Activated CD4-positive, alpha-beta T cell treated with anti-CD3 and anti-CD28 coated beads for 48 hours (primary cell): ENCODE measurements around the gene MUSTN1.

Experiments used
- DNase-seq: peaks from one replicate; pipeline ENCODE4 v3.0.0-alpha.2; 2020

Gene MUSTN1

GRCh38 chr3:52831500-52832301, 3.1 kb downstream of the MUSTN1 start:
- DNase-seq, result no peak

- DNase-seq, result no peak
These were observed 4.1 kb downstream of the MUSTN1 start, which contains the start of gene ITIH4 for GRCh38 chr3:52830535-52831258. TSS of gene ITIH4 (minus strand) at chr3:52830672. CDS start at chr3:52830642, 30 bp downstream.

DNA sequence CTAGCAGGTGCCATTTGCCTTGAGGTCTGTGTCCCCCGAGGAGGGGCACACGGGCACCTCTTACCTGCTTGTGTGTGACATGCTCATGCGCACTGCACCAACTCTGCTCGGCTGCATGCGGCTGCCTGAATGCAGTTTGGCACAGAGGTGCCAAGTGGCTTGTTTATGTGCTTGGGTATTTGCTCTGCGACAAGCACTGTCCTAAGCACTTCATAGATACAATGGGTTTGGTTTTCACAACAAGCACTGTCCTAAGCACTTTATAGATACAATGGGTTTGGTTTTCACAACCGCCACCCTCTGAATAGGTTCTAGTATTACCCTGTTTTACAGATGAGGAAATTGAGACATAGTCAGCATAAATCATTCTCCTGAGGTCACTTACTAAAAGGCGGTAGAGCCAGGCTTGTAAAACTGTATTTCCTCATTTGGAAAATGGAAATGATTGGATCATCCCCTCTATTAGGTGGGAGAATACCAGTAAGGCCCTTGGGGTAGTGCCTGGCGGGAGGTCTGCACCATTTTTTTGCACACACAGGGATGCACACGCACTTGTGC, 4.8 kb downstream of the MUSTN1 start:
- no peak for DNase-seq

DNA sequence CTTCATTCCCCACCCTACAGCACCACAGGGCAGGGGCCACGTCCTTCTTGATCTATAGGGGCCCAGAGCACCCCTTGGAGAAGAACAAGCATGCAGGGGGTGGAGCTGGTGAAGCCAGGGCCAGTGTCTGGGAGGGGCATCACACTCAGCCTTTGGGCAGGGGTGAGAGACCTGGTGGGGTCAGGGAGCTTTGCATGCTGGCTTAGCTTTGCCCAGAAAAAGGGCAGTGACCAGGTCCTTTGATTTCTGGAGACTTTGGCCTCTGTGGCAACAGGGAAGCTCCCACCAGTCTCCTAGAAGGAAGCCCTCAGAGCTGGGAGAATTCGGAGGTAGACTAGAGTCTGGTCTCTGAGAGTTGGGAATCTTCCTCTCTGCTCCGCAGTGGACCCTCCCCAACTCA, 5.3 kb downstream of the MUSTN1 start:
- DNase-seq, result no peak

DNA sequence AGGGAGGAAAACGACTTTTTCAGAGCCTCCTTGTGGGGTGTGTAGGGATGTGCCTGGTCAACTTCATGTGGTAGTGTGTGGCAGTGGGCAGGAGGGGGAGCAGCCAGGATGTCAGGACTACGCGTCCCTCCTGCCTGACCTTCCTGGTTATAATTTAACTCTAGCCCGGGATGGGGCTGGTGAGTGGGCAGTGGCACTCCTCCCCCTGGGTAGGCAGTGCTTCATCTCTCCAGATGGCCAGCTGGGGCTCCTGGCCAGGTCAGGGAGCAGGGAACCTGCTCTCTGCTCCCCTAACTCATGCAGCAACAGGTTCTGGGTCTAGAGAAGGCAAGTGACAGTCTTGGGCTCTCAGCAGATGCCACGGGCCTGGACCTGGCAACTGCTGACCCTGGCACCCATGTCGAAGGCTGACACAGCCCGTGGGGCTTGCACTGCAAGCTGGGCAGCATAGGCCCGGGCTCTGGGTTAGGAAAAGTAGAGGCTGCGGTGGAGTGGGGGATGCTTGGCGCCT, 6.9 kb downstream of the MUSTN1 start:
- DNase-seq, result no peak

GRCh38 chr3:52827441-52827840, 7.4 kb downstream of the MUSTN1 start:
- DNase-seq, result no peak

DNA sequence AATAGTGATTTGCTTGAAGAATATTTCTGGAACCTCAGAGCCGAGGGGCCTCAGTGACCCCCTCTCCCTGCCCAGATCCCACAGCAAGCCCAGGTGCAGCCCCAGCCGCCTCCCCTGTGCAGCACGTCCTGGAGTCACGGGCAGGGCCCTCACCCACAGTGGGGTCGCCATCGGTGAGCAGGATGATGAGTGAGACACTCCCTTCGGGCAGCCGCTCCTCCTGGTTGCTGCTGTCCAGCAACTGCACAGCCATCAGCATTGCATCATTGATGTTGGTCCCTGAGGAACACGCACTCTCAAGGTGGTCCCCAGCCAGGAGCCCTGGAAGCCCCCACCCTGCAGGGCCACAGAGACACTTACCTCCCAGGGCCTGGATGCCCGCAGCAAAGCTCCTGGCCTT, 10.8 kb downstream of the MUSTN1 start:
- DNase-seq, result no peak

DNA sequence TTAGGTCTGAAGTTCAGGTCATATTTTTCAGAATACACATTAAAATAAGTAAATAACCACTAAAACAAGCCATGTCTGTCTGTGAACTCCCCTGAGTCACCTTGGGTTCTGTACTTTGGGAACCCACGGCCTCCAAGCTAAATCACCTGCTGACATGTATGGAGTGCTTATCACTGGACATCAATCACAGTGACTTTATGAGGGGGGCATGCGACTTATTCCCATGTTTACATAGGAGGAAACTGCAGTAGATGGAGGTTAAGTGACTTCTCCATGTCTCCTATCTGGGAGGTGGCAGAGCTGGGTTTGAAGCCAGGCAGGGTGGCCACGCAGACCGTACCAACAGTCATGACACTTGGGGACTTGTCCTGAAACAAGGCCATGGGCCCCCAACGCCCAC, 12.5 kb downstream of the MUSTN1 start:
- no peak for DNase-seq

- peak; percentile 36 for DNase-seq
These were observed 14.1 kb downstream of the MUSTN1 start for GRCh38 chr3:52820736-52821135.

DNA sequence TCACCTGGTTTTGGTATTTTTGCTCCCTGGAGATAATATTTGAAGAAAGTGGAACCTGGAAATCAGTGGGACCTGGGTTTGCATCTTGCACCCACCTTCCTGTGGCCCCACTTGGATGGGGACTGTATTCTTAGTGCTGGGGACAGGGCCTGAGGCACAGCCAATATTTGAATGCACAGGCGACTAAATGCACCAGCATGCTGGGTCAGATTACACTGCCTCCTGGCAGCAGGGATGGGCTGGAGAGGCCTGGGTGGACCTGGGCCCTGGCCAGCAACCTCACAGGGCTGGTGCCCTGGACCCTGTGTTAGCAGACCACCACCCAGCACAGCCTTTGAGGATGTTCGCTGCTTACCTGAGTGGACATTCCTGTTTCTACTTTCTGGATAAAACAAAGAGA, 14.9 kb downstream of the MUSTN1 start:
- no peak for DNase-seq

DNA sequence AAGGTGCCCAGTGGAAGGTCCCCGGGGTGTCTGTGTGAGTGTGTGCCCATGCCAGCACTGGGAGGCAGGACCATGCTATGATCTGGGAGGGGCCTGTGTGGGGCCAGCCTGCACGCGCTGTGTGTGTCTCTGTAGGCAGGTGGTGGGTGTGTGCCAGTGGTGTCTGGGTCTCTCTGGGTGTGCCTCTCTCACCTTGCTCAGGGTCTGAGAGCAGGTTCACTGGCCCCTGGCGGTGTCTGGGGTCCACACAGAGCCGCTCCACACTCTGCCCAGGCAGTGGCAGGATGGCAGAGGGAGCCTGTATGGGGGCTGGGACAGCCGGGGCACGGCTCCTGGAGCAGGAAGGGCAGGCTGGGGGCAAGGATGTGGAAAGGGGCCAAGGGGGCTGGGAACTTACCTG, 17.0 kb downstream of the MUSTN1 start:
- DNase-seq, result no peak

- no peak for DNase-seq
These were observed 17.6 kb downstream of the MUSTN1 start for GRCh38 chr3:52817221-52817620.

- DNase-seq, result no peak
These were observed 18.2 kb downstream of the MUSTN1 start for GRCh38 chr3:52816654-52817053.

DNA sequence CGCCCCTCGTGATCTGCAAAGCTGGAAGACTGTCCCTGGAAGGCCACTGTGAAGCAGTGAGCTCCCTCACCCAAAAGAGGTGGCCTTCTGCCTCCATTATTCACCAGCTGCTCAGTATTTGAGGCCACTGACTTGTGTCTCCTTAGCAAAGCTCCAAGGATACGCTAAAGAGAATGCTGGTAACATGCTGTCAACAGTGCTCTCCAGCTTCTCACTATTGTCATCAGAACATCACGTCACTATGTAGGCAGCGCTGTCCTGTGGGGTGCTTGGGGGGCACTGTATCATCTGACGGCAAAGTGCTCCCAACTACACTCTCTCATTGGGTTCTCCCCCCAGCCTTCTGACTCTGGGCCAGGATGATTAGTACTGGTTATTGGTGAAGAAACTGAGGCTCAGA, 18.6 kb downstream of the MUSTN1 start:
- no peak for DNase-seq

DNA sequence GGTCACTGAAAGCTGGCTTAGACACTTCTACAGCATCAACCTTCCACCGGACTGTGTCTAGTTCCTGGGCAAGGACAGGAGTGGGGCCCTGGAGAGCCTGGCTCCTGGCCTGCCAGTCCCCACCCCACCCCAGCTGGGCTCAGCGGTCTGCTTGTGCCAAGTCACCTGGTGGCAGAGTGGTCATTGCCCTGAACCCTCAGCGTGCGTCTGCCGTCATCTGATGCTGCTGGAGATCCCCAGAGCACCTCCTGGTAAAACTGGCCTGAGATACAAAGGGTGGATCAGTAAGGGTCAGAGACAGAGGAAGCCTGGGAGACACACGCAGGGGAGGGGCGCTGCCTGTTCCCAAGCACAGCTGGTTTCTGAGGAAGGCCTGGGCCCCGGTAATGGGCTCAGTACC, 21.0 kb downstream of the MUSTN1 start:
- no peak for DNase-seq

- no peak for DNase-seq
These were observed 23.3 kb downstream of the MUSTN1 start for GRCh38 chr3:52811452-52812011.

DNA sequence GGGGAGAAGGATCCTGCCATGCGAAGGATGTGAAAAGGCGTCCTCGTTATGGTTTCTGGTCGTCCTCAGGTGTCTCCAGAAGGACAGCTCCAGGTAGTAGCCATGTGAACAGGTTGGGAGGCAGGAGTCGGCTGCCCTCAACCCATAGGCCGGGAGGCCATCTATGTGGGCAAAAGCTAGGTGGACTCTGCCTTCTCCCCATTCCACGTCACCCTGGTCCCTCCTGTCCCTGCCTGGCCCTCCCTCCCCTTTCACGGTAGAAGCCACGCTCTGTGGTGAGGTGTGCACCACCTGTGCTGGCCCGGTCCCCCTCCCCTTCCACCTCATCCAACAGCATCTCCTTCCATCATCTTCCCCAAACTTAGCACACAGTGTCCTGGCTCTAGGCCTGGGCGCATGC, 23.9 kb downstream of the MUSTN1 start:
- DNase-seq, result no peak

DNA sequence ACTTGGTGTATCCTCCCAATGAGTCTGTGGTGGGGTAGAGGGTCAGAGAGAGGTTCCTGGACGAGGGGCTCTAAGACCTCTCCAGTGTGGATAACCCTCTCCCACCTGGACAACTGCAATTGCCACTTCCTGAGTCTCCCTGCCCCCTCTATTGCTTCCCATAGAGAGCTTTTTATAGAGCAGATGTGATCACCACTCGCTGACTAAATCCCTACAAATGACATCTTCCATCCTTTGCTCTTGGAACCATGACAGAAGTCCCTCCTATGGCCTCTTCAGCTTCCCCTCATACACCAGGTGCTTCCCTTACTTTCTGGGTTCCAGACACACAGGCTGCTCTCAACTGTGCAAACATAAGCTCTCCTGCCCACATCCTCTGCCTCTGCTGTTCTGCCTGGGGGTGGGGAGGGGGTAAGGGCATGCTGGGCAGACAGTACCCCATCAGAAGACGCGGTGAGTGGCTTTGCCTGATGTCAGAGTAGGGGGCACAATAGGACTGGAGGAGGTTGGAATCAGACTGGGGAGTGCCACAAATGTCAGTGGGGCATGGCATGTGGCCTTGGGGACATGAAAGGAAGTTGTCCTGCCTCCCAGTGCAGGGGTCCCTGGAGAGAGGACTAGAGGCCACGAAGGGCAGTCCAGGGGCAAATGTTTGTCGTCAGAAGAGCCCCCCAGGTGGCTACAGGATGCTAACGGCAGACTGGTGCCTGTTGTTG, 25.0 kb downstream of the MUSTN1 start:
- no peak for DNase-seq

GRCh38 chr3:52809149-52809548, 25.7 kb downstream of the MUSTN1 start:
- no peak for DNase-seq

DNA sequence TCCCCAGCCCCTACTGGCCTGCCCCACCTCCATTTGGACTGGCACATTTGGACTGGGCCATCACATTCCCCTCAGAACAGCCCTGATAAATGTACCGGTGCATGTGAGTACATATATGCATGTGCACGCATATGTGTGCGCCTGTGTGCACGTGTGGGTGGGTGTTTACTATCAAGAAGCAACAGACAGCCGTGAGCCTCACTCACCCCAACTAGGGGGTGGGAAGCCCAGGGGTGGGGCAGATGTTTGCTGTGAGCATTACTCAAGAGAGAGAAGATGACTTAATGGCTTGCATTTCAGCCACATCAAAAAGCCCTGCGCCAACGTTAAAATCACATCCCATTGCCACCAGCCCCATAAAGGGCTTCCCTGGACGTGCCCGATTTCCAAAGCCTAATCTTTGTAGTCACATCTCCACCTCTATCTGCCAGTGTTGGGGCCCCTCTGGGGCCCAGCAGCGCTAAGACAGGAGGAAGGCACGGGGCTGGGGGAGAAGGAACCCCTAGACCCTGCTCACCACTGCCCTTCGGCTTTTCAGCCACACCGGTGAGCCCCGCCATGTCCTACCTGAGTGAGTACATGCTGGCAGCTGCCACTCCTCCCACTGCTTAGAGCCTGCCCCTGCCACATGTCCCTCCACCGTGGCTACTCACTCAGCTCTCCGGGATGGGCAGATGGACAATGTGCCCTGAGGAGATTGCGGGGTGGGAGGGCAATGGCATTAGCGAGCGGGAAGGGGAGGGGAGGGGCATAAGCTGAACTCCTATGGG, 29.4 kb downstream of the MUSTN1 start:
- DNase-seq, result no peak

- DNase-seq, result no peak
These were observed 33.0 kb downstream of the MUSTN1 start for GRCh38 chr3:52801839-52802238.

DNA sequence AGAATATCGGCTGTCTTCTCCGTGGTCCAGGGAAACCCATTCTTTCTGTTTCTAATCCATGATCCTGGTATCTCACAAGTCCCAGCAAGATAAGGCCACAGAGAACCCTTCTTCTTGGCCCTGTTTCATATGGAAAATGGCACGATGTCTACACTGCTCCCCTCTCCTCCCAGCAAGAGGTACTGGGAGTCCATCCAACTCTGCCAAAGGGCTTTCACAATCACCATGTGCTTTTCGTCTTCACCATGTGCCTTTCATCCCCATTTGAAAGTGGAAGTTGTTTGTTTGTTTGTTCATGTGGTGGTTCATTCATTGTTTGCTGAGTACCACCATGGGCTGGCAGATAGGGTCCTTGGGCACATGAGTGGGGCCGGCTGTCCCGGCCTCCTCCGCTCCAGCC, 34.7 kb downstream of the MUSTN1 start:
- DNase-seq, result no peak
